HFF-Myc (cell line): ENCODE results near the gene SLC17A2.

Experiments
- DNase-seq: peaks from one replicate; pipeline ENCODE4 v3.0.0-alpha.2; 2011; ENCODE audit warnings: low read depth; ENCODE audit errors: extremely low read depth
- H3K4me3 ChIP-seq: replicated peaks from 2 replicates; pipeline ENCODE4 v1.5.1; 2011; ENCODE audit warnings: low read depth, mild to moderate bottlenecking, control low read depth, low read length
- TF ChIP-seq, protein P1 (sequence below): IDR thresholded peaks from 2 replicates; pipeline ENCODE4 v1.5.1; 2012; ENCODE audit warnings: mild to moderate bottlenecking, low read depth, low read length, control low read depth; ENCODE audit errors: missing control alignments

Gene SLC17A2

DNA sequence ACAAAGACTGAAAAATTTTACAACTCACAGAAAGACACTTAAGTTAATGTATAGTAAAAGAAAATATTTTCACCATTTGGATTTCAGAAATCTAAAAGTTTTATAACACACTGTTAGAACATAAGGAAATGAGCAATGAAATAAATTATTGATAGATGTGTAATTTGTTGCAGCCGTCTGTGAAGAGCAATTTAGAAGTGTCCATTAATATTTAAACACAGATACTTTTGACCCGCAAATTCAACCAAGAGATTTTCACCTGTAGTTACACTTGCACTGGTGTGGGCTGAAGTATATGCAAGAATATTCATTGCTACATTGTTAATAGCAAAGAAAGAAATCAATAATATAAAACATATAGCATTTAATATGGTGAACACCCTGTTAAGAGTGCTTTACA is 41.9 kb downstream of the SLC17A2 start:
- no peak overlapping the region for H3K4me3 ChIP-seq
- TF ChIP-seq, protein P1, sequence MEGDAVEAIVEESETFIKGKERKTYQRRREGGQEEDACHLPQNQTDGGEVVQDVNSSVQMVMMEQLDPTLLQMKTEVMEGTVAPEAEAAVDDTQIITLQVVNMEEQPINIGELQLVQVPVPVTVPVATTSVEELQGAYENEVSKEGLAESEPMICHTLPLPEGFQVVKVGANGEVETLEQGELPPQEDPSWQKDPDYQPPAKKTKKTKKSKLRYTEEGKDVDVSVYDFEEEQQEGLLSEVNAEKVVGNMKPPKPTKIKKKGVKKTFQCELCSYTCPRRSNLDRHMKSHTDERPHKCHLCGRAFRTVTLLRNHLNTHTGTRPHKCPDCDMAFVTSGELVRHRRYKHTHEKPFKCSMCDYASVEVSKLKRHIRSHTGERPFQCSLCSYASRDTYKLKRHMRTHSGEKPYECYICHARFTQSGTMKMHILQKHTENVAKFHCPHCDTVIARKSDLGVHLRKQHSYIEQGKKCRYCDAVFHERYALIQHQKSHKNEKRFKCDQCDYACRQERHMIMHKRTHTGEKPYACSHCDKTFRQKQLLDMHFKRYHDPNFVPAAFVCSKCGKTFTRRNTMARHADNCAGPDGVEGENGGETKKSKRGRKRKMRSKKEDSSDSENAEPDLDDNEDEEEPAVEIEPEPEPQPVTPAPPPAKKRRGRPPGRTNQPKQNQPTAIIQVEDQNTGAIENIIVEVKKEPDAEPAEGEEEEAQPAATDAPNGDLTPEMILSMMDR: no peak
- no peak for DNase-seq

DNA sequence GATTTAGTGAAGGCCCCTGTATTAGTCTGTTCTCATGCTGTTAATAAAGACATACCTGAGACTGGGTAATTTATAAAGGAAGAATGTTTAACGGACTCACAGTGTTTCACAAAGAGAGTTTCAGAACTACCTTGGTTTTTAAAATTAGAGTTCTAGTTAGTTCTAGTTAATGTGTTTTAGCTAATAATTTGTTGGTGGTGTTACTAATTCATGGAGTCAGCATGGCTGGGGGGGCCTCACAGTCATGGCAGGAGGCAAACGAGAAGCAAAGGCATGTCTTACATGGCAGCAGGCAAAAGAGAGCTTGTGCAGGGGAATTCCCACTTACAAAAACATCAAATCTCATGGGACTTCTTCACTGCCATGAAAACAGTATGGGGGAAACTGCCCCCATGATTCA is 44.4 kb downstream of the SLC17A2 start:
- no peak overlapping the region for H3K4me3 ChIP-seq
- DNase-seq: no peak
- TF ChIP-seq, protein P1: no peak

DNA sequence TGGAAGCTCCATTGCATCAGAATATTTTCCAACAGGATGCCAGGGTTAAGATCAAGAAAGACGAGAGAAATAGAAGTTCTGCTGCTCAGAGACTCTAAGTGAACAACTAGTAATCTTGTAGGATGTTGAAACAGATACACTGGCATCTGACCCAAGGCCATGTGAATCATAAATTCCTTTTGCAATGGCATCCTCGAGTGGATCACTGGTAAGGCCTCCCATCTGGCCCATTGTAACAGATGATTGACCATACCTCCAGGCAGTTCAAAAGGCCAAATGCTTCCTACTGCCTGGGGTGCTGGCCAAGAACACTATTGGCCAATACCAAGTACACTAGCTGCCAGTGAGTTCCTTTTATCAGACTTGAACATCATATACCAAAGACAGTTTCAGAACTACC is 46.5 kb downstream of the SLC17A2 start:
- no peak overlapping the region for H3K4me3 ChIP-seq
- DNase-seq: no peak
- TF ChIP-seq, protein P1: no peak

DNA sequence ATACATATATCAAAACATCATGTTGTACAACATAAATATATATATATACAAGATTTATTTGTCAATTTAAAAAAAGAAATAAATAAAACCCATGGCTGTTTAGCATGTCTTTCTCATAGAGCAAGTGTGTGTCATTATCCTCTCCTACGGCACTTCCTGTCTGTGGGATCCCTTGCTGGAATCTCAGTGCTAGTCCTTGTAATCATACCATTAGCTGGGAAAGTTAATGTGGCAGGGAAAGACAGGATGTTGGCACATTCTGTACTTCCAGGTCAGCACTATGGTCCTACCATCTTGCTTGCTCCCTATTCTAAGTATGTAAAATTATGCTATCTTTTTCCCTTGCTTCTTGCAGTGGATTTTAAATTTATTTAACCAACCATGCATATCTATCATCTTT is 47.0 kb downstream of the SLC17A2 start:
- no peak for DNase-seq
- no peak overlapping the region for H3K4me3 ChIP-seq
- TF ChIP-seq, protein P1: no peak

DNA sequence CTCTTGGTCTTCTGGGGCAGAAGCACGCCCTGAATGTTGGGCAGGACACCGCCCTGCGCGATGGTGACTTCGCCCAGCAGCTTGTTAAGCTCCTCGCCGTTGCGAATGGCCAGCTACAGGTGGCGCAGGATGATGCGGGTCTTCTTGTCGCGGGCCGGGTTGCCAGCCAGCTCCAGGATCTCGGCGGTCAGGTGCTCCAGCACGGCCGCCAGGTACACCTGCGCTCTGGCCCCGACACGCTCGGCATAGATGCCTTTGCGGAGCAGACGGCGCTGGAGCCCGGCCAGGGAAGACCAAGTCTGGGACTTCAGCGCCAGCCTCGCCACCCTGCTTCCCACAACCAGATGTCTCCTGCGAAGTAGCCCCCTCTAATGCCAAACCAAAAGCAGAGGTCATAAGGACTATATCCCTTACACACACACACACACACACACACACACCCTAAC is 48.4 kb downstream of the SLC17A2 start:
- DNase-seq: no peak
- H3K4me3 ChIP-seq: no peak overlapping the region

DNA sequence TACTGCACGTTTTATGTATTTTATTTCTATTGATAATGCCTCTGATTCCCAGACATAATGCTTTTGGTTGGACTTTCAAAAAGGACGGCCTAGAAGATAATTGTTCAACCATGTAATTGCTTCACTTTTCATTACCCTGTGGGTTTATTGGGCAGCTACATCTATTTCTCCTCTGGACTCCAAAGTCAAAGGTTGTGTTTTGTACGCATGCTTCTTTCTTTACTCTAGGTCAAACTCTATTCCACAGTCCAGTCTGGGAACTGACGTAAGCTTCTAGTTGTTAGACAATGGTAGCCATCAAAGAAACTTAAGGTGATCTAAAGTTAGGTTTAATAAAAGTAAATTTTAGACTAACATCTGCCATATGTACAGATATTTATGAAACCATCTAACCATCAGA is 49.9 kb downstream of the SLC17A2 start:
- H3K4me3 ChIP-seq: no peak overlapping the region
- TF ChIP-seq, protein P1: no peak
- no peak for DNase-seq

More for the DNA sequence above, 48.4 kb downstream of the SLC17A2 start:
- TF ChIP-seq, protein P1: no peak

DNA sequence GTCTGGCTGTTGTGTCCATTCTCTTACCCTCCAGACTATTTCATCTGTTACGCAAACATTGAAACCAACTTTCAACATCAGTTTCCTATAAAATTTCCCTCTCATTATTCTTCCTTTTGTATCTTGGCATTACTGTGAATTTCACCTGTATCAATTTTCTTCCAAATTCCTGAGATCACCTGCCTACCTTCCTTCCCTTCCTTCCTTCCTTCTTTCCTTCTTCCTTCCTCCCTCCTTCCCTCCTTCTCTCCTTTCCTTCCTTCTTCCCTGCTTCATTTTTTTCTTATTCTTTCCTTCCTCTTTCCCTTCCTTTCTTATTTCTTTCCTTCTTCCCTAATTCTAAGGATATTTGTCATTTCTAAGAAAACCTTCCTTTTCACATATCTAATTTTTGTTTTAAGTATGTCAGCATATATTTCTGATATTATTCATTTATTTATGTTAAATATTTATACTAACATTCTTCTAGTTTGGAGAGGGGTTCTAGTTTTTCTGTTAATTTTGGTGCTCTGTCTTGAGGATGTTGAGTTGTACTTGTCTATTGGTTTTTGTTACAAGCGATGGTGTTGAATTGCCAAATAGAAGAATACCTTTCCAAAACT is 51.7 kb downstream of the SLC17A2 start:
- no peak for DNase-seq
- no peak overlapping the region for H3K4me3 ChIP-seq
- TF ChIP-seq, protein P1: no peak
